Measurements from ENCODE around the gene IFI35. TPM values are rescaled to one million over a fixed set of nuclear protein-coding genes. Genes with fewer than 3 reads are reported as not detected.

Gene IFI35
- total RNA-seq, 1 experiment from 2014 or later, result 6.3 TPM

DNA sequence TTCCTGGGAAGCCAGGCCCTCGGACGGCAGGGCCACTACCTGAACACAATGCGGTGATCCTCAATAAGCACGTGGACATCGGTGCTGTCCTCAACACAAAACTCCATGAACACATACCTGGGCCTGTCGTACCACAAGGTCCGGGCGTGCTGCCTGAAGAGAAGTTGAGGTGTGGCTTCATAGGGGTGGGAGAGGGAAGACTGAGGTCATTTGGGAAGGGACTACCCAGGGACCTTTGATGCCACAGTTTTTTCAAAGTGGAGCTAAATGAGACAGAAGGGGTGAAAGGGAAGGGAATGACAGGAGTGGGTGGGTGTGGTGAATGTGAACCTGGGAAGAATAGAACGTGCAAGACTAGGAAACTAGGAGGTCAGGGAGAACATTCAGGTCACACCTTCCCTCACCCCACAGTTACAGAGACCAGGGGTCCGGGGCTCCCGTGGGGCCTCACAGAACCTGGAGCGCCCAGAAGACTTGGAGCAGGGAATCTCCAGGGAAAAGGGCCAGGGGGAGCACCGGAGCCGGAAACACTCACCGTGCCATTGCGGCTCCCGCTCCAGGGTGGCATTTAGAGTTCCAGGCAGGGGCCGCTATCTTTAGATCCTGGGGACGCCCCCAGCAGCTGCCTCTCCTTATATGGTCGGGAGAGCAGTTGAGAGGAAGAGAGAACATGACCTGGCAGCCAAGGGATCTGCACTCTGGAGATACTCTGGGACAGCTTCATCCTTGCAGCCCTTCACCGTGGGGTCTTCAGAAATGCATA lies 26.9 kb upstream of the IFI35 start, which contains the start of gene PTGES3L:
PTGES3L (minus strand) TSS at position 570 of the 763 bp plus-strand sequence; CDS start at position 543, 27 bp downstream.
- ChIA-PET POLR2A (interaction anchor here (0.6 to 4.1 kb wide), 5 partner anchors 11 to 494 kb away, joined by 3 to 46 read pairs (median 12); partner anchors contain the start of genes AARSD1 and RPL27), CTCF (interaction anchor here (1.0 to 1.1 kb wide), 2 partner anchors 9 to 11 kb away, joined by 3 read pairs; no protein-coding TSS in a partner anchor)
- no peaks in the 10 kb centered on the region for H3K27me3 Mint-ChIP-seq (ENCODE audit: insufficient read depth, unreplicated experiment)
- DNase-seq (ENCODE audit: unreplicated experiment), result peak; percentile 38
- no TSS peak for BruUV-seq (replicated peaks)
- peak within 1 kb of the TSS; percentile 82 for H3K27ac Mint-ChIP-seq (ENCODE audit: low read depth, unreplicated experiment)
- peak within 1 kb of the TSS; percentile 95 for H3K4me3 Mint-ChIP-seq (ENCODE audit: unreplicated experiment)
- H3K9me3 Mint-ChIP-seq (ENCODE audit: unreplicated experiment), result no peaks in the 10 kb centered on the region
- TF ChIP-seq, protein P1, sequence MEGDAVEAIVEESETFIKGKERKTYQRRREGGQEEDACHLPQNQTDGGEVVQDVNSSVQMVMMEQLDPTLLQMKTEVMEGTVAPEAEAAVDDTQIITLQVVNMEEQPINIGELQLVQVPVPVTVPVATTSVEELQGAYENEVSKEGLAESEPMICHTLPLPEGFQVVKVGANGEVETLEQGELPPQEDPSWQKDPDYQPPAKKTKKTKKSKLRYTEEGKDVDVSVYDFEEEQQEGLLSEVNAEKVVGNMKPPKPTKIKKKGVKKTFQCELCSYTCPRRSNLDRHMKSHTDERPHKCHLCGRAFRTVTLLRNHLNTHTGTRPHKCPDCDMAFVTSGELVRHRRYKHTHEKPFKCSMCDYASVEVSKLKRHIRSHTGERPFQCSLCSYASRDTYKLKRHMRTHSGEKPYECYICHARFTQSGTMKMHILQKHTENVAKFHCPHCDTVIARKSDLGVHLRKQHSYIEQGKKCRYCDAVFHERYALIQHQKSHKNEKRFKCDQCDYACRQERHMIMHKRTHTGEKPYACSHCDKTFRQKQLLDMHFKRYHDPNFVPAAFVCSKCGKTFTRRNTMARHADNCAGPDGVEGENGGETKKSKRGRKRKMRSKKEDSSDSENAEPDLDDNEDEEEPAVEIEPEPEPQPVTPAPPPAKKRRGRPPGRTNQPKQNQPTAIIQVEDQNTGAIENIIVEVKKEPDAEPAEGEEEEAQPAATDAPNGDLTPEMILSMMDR (IDR thresholded peaks at IDR 0.05; ENCODE audit: unreplicated experiment), result no peak
- intact Hi-C loops (cut with micrococcal nuclease), result no loop called here
- peaks cover 33% of the 10 kb centered on the region for H3K36me3 Mint-ChIP-seq (ENCODE audit: insufficient read depth, unreplicated experiment)
- peaks cover 12% of the 10 kb centered on the region for H3K4me1 Mint-ChIP-seq (ENCODE audit: insufficient read depth, unreplicated experiment)

GRCh38 chr17:42980274-42980765 lies 26.3 kb upstream of the IFI35 start, which contains the start of gene RUNDC1:
Gene RUNDC1 (plus strand): TSS chr17:42980565. CDS start chr17:42980577, 12 bp downstream.
- Mint-ChIP-seq H3K9me3 (ENCODE audit: unreplicated experiment) (no peaks in the 10 kb centered on the region), H3K36me3 (ENCODE audit: insufficient read depth, unreplicated experiment) (peaks cover 40% of the 10 kb centered on the region), H3K27me3 (ENCODE audit: insufficient read depth, unreplicated experiment) (no peaks in the 10 kb centered on the region), H3K27ac (ENCODE audit: low read depth, unreplicated experiment) (peak within 1 kb of the TSS; percentile 82), H3K4me3 (ENCODE audit: unreplicated experiment) (peak within 1 kb of the TSS; percentile 95), H3K4me1 (ENCODE audit: insufficient read depth, unreplicated experiment) (peaks cover 12% of the 10 kb centered on the region)
- TF ChIP-seq, protein P1 (IDR thresholded peaks at IDR 0.05; ENCODE audit: unreplicated experiment), result no peak
- DNase-seq (ENCODE audit: unreplicated experiment), result peak; percentile 86
- ChIA-PET CTCF (interaction anchor here (1.0 to 1.1 kb wide), 2 partner anchors 8 to 12 kb away, joined by 3 read pairs; no protein-coding TSS in a partner anchor), POLR2A (interaction anchor here (0.6 to 4.1 kb wide), 11 partner anchors 11 to 495 kb away, joined by 3 to 46 read pairs (median 4); partner anchors contain the start of genes AARSD1, NBR1, PSME3 and RPL27)
- intact Hi-C loops (cut with micrococcal nuclease), result no loop called here
- no TSS peak for BruUV-seq (replicated peaks)

DNA sequence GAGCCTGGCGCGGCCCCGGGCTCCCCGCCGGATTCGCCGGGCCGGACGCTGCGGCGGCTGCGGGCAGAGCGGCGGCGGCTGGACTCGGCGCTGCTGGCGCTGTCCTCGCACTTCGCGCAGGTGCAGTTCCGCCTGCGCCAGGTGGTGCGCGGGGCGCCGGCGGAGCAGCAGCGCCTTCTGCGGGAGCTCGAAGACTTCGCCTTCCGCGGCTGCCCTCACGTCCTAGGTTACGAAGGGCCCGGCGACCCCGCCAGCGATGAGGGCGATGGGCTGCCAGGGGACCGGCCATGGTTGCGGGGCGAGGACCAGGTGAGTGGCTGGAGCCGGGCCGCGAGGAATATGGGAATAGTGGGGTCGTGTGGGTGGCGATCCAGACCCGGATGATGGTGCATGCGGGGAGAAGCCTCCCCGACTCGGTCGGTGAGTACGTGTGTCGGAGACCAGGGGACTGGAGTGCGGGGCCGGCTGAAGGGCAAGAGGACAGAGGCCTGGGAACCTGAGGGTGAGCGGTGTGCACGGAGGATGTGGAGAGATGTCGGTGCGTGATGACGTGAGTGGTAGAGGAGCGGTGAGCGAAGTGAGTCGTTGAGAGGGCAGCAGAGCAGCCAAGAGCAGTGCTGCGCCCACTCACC lies 25.7 kb upstream of the IFI35 start:
- H3K27me3 Mint-ChIP-seq (ENCODE audit: insufficient read depth, unreplicated experiment), result no peaks in the 10 kb centered on the region
- DNase-seq (ENCODE audit: unreplicated experiment), result peak; percentile 50
- peak overlapping the region; percentile 95 for H3K4me3 Mint-ChIP-seq (ENCODE audit: unreplicated experiment)
- no peaks in the 10 kb centered on the region for H3K9me3 Mint-ChIP-seq (ENCODE audit: unreplicated experiment)
- H3K27ac Mint-ChIP-seq (ENCODE audit: low read depth, unreplicated experiment), result peak overlapping the region; percentile 82
- ChIA-PET CTCF (no interaction called here), POLR2A (interaction anchor here (0.6 to 4.1 kb wide), 10 partner anchors 10 to 426 kb away, joined by 3 to 46 read pairs (median 4); partner anchors contain the start of genes AARSD1, NBR1, PSME3 and RPL27)
- BruUV-seq (replicated peaks), result TSS peak; percentile 39
- intact Hi-C loops (cut with micrococcal nuclease), result no loop called here
- peaks cover 12% of the 10 kb centered on the region for H3K4me1 Mint-ChIP-seq (ENCODE audit: insufficient read depth, unreplicated experiment)
- TF ChIP-seq, protein P1 (IDR thresholded peaks at IDR 0.05; ENCODE audit: unreplicated experiment), result peak; percentile 36
- H3K36me3 Mint-ChIP-seq (ENCODE audit: insufficient read depth, unreplicated experiment), result peaks cover 45% of the 10 kb centered on the region
